Endothelial cell of umbilical vein (primary cell): ENCODE data around the gene MIF4GD. TPM values are rescaled to one million over a fixed set of nuclear protein-coding genes. Genes with fewer than 3 reads are reported as not detected.

Experiments used
- BruUV-seq: library from RNA; stranded (reverse); fragments of 400-500 nt; replicated peaks from 2 replicates; lab custom pipeline; 2021; lab: Mats Ljungman, UMichigan
- CTCF ChIA-PET: fragments of 300-600, 350-600 bp; sonication (Branson Sonifier 250); formaldehyde crosslinking; loops from one replicate; lab custom pipeline; 2021; ENCODE audit warnings: antibody characterized with exemption, inconsistent platforms; lab: Charles Lee
- POLR2A ChIA-PET: fragments of 300-600, 350-600 bp; sonication (Branson Sonifier 250); formaldehyde crosslinking; loops from one replicate; lab custom pipeline; 2021; ENCODE audit warnings: antibody characterized with exemption, inconsistent platforms; lab: Charles Lee
- DNase-seq: peaks from one replicate; pipeline ENCODE4 v3.0.0-alpha.2; 2011; ENCODE audit warnings: low read depth, low spot score
- FAIRE-seq: peaks from 2 replicates; lab custom pipeline; 2011; peaks lifted over from hg19 to GRCh38; lab: Jason Lieb, UNC
- H2AFZ ChIP-seq: 2 replicates; pipeline ENCODE4 v1.6.0; 2012; ENCODE audit warnings: low read depth, low read length, control low read depth, inconsistent platforms
- H3K27ac ChIP-seq: 2 replicates; pipeline ENCODE4 v1.5.1; 2011; ENCODE audit warnings: low read depth, mild to moderate bottlenecking, control low read depth, low read length, moderate library complexity; ENCODE audit not compliant: insufficient read depth
- H3K27me3 ChIP-seq, 2 experiments: 2 replicates each; pipeline versions ENCODE4 v1.6.0 to v1.6.1; 2011; ENCODE audit warnings: low read length in 2 of 2, mixed read lengths in 1 of 2; ENCODE audit not compliant: control insufficient read depth in 2 of 2, insufficient read depth in 2 of 2
- H3K36me3 ChIP-seq, 2 experiments: 2 replicates in 1 of 2; 3 replicates in 1 of 2; pipeline ENCODE4 v1.5.1; 2011; ENCODE audit warnings: low read length in 2 of 2, mild to moderate bottlenecking in 1 of 2, moderate library complexity in 1 of 2; ENCODE audit not compliant: control insufficient read depth in 2 of 2, insufficient read depth in 2 of 2; ENCODE audit errors: extremely low read depth in 1 of 2
- H3K4me1 ChIP-seq: 3 replicates; pipeline ENCODE4 v1.5.1; 2011; ENCODE audit warnings: mild to moderate bottlenecking, low read length; ENCODE audit not compliant: control insufficient read depth, insufficient read depth; ENCODE audit errors: extremely low read depth
- H3K4me2 ChIP-seq: 2 replicates; pipeline ENCODE4 v1.6.1; 2011; ENCODE audit warnings: low read length, control low read depth, mixed read lengths; ENCODE audit not compliant: insufficient read depth
- H3K4me3 ChIP-seq, 3 experiments: fragments of 200-600 bp in 1 of 3; sonication (generic), shearing (Covaris generic) in 1 of 3; replicated peaks in 1 of 3; 2 replicates each; pipeline ENCODE4 v1.5.1; 2011 to 2016; ENCODE audit warnings: control low read depth in 3 of 3, low read length in 3 of 3, mild to moderate bottlenecking in 2 of 3, inconsistent platforms in 1 of 3, low read depth in 1 of 3, moderate library complexity in 1 of 3; ENCODE audit not compliant: insufficient read depth in 1 of 3
- H3K79me2 ChIP-seq: 2 replicates; pipeline ENCODE4 v1.6.0; 2012; ENCODE audit warnings: low read length, inconsistent platforms; ENCODE audit not compliant: control insufficient read depth, insufficient read depth
- H3K9ac ChIP-seq: replicated peaks from 2 replicates; pipeline ENCODE3; 2011; ENCODE audit warnings: low read length, control low read depth; ENCODE audit not compliant: insufficient read depth; ENCODE audit errors: extremely low read depth
- H3K9me1 ChIP-seq: replicated peaks from 3 replicates; pipeline ENCODE4 v1.6.0; 2011; ENCODE audit warnings: mild to moderate bottlenecking, low read length; ENCODE audit not compliant: control insufficient read depth, insufficient read depth; ENCODE audit errors: extremely low read depth
- H3K9me3 ChIP-seq: replicated peaks from 2 replicates; pipeline ENCODE4 v1.5.1; 2012; ENCODE audit warnings: low read length, inconsistent platforms; ENCODE audit not compliant: control insufficient read depth, insufficient read depth
- H4K20me1 ChIP-seq: replicated peaks from 2 replicates; pipeline ENCODE3; 2011; ENCODE audit warnings: mild to moderate bottlenecking, low read length; ENCODE audit not compliant: control insufficient read depth, insufficient read depth; ENCODE audit errors: extremely low read depth
- CTCF ChIP-seq, 2 donors: IDR thresholded peaks; 1 replicate in 1 of 2; 2 replicates in 1 of 2; pipeline ENCODE4 v1.5.1; 2011; ENCODE audit warnings: low read length in 2 of 2, mild to moderate bottlenecking in 2 of 2, moderate library complexity in 2 of 2, control low read depth in 1 of 2, inconsistent platforms in 1 of 2, low read depth in 1 of 2; ENCODE audit not compliant: insufficient read depth in 1 of 2; ENCODE audit errors: extremely low read depth in 1 of 2
- EZH2 ChIP-seq: IDR thresholded peaks from 2 replicates; pipeline ENCODE4 v1.6.1; 2012; ENCODE audit warnings: borderline replicate concordance, low read depth, mild to moderate bottlenecking, moderate library complexity, low read length, inconsistent platforms; ENCODE audit not compliant: severe bottlenecking
- FOS ChIP-seq: IDR thresholded peaks from 2 replicates; pipeline ENCODE4 v1.6.1; 2011; ENCODE audit warnings: mild to moderate bottlenecking, low read length, moderate library complexity, borderline replicate concordance; ENCODE audit not compliant: insufficient read depth
- GATA2 ChIP-seq: IDR thresholded peaks from 2 replicates; pipeline ENCODE4 v1.7.0; 2011; ENCODE audit warnings: low read depth, mild to moderate bottlenecking, moderate library complexity, mixed read lengths, low read length; ENCODE audit not compliant: insufficient read length, insufficient read depth
- JUN ChIP-seq: IDR thresholded peaks from 2 replicates; pipeline ENCODE4 v1.6.1; 2011; ENCODE audit warnings: borderline replicate concordance, low read depth; ENCODE audit not compliant: insufficient read length, insufficient read depth
- MAX ChIP-seq: IDR thresholded peaks from 2 replicates; pipeline ENCODE4 v1.6.1; 2011; ENCODE audit not compliant: insufficient read depth, insufficient read length
- MYC ChIP-seq: IDR thresholded peaks from one replicate; pipeline ENCODE4 v1.6.1; 2011; ENCODE audit warnings: mild to moderate bottlenecking, low read depth, low read length
- POLR2A ChIP-seq: IDR thresholded peaks from 2 replicates; pipeline ENCODE4 v1.6.1; 2012; ENCODE audit warnings: low read depth, mild to moderate bottlenecking, control low read depth, low read length
- POLR2AphosphoS5 ChIP-seq: IDR thresholded peaks from 2 replicates; pipeline ENCODE4 v1.6.1; 2012; ENCODE audit warnings: low read depth, mild to moderate bottlenecking, control low read depth, low read length, moderate library complexity; ENCODE audit not compliant: insufficient read depth
- dilution Hi-C: fragments of 300-500 bp; cut with MboI; formaldehyde crosslinking; loops from one replicate; pipeline ENCODE4 v1.15.0; 2019; ENCODE audit warnings: low sequenced_read_pairs; ENCODE audit not compliant: extremely low pct_ligation_motif_present
- intact Hi-C: fragments of 100-400 bp; cut with micrococcal nuclease; formaldehyde crosslinking; loops from one replicate; pipeline ENCODE4 v1.10.0; 2022
- polyA plus RNA-seq, 4 experiments: library from polyadenylated mRNA; depleted of rRNA in 3 of 4; stranded (reverse) in 3 of 4; unstranded in 1 of 4; fragments of >200 nt; gene quantifications; 2 replicates each; pipeline versions ENCODE4 v1.2.1 to v1.2.3, GENCODE V29; 2011 to 2012; ENCODE audit warnings: missing spikeins in 1 of 4
- total RNA-seq: library from RNA; stranded (reverse); gene quantifications from 2 replicates; pipeline ENCODE4 v1.2.3, GENCODE V29; 2021

MIF4GD gene
- total and polyA plus RNA-seq, 2 donors (not counting 3 experiments of a cell fraction or from before 2014, with no cell fraction given): 12.4 to 35.7 TPM

- POLR2A ChIA-PET: interaction anchor here (0.5 kb wide), 1 partner anchor 16 kb away, joined by 3 read pairs; no protein-coding TSS in a partner anchor
- H2AFZ ChIP-seq: no peak overlapping the region
- no peaks in the 10 kb centered on the region for H3K4me1 ChIP-seq
- no peaks in the 10 kb centered on the region for H3K9me1 ChIP-seq
- H3K36me3 ChIP-seq: peaks cover 5 to 38% of the 10 kb centered on the region in 2 experiments
- H3K9ac ChIP-seq: no peak overlapping the region
- DNase-seq (no peak), FAIRE-seq (no peak)
- BruUV-seq: no TSS peak
- H3K4me3 ChIP-seq: no peak overlapping the region
- H4K20me1 ChIP-seq: no peaks in the 10 kb centered on the region
- dilution Hi-C loops (no loop called here), intact Hi-C loops (no loop called here)
- TF ChIP-seq POLR2A: no peak
- no peak for TF ChIP-seq EZH2
- TF ChIP-seq POLR2AphosphoS5: no peak
- TF ChIP-seq FOS: no peak
- no peaks in the 10 kb centered on the region for H3K9me3 ChIP-seq
- no peak overlapping the region for H3K27ac ChIP-seq
- H3K4me2 ChIP-seq: no peak overlapping the region
- no peaks in the 10 kb centered on the region for H3K79me2 ChIP-seq
- H3K27me3 ChIP-seq: no peaks in the 10 kb centered on the region
- CTCF ChIA-PET: interaction anchor here (1.7 to 2.9 kb wide), 3 partner anchors 12 to 114 kb away, joined by 6 to 20 read pairs (median 6); partner anchors contain the start of gene MIF4GD
These were observed 43.3 kb downstream of the MIF4GD start for GRCh38 chr17:75227729-75228128.

GRCh38 chr17:75225016-75225415 is 46.0 kb downstream of the MIF4GD start:
- no peak overlapping the region for H3K9ac ChIP-seq
- no peak overlapping the region for H2AFZ ChIP-seq
- H3K4me1 ChIP-seq: no peaks in the 10 kb centered on the region
- no peaks in the 10 kb centered on the region for H3K9me1 ChIP-seq
- no peaks in the 10 kb centered on the region for H3K27me3 ChIP-seq
- intact Hi-C loops (no loop called here), dilution Hi-C loops (no loop called here)
- H3K36me3 ChIP-seq: peaks cover 8 to 29% of the 10 kb centered on the region in 2 experiments
- no peak overlapping the region for H3K4me3 ChIP-seq
- no peak for FAIRE-seq
- H3K4me2 ChIP-seq: no peak overlapping the region
- no peak for DNase-seq
- TF ChIP-seq MYC: no peak
- TF ChIP-seq GATA2: no peak
- TF ChIP-seq CTCF (IDR thresholded peaks at IDR 0.05; ENCODE audit: extremely low read depth in 1 of 2, insufficient read depth in 1 of 2, low read depth in 1 of 2, low read length in 2 of 2): no peak
- no peak for TF ChIP-seq EZH2
- no peak for TF ChIP-seq POLR2AphosphoS5
- TF ChIP-seq POLR2A: no peak
- TF ChIP-seq FOS: no peak
- no peak for TF ChIP-seq JUN
- no peak for TF ChIP-seq MAX
- ChIA-PET CTCF (interaction anchor here (1.6 kb wide), 1 partner anchor 46 kb away, joined by 6 read pairs; the partner anchor contains the start of gene MIF4GD), POLR2A (interaction anchor here (0.5 to 0.6 kb wide), 2 partner anchors 14 to 18 kb away, joined by 3 read pairs; no protein-coding TSS in a partner anchor)
- H3K9me3 ChIP-seq: no peaks in the 10 kb centered on the region
- H4K20me1 ChIP-seq: no peaks in the 10 kb centered on the region
- no peaks in the 10 kb centered on the region for H3K79me2 ChIP-seq
- H3K27ac ChIP-seq: no peak overlapping the region
- BruUV-seq: no TSS peak
